NCI-H526 treated with DMSO at 0.1 percent for 48 hours (cell line): ENCODE data around the gene PKN2.
"Not testable (repeated sequence)": the region's sequence is repeated elsewhere in the genome, so short reads cannot be mapped to it uniquely, and the experiment has no call there.

Experiments
- DNase-seq: peaks from one replicate; lab custom pipeline; 2025; lab: John Stamatoyannopoulos, UW

PKN2 gene

GRCh38 chr1:88880717-88881116, 196.6 kb downstream of the PKN2 start:
- not testable (repeated sequence) for DNase-seq

DNA sequence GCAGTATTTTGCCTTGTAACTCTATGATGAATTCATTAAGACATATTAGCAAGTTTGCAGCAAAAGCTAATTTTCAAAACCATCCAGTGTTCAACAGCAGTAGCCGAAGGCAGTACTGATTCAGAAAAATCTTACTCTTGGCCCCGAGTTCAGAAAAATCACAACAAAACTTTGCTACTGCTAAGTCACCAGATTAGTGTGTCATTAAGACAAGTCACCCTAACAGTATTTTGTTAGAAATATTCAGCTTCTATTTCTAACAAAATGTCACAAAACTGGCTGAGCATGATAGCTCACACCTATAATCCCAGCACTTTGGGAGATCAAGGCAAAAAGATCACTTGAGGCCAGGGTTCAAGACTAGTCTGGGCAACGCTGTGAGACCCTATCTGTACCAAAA, 199.1 kb downstream of the PKN2 start:
- no peak for DNase-seq
